K562 (cell line): ENCODE results near the gene SLC35F2. TPM values are rescaled to one million over a fixed set of nuclear protein-coding genes. Genes with fewer than 3 reads are reported as not detected.

Experiments
- E2F6 ChIP-seq, 2 experiments: IDR thresholded peaks; 2 replicates each; pipeline ENCODE4 v1.6.1; 2011; ENCODE audit warnings: borderline replicate concordance in 1 of 2, control low read depth in 1 of 2, low read depth in 1 of 2, low read length in 1 of 2, mild to moderate bottlenecking in 1 of 2, mixed read lengths in 1 of 2, moderate library complexity in 1 of 2; ENCODE audit not compliant: insufficient read depth in 1 of 2, insufficient read length in 1 of 2, poor library complexity in 1 of 2, severe bottlenecking in 1 of 2; ENCODE audit errors: extremely low read depth in 1 of 2
- FOXK1 ChIP-seq: sonication (generic); formaldehyde crosslinking; IDR thresholded peaks from 2 replicates; pipeline ENCODE4 v1.8.0; 2022; ENCODE audit warnings: missing genetic modification reagents, mild to moderate bottlenecking, borderline replicate concordance
- PTRF ChIP-seq: fragments of 450-650 bp; IDR thresholded peaks from 2 replicates; pipeline ENCODE4 v1.6.1; 2016; ENCODE audit warnings: mild to moderate bottlenecking, missing genetic modification characterization, missing compliant biosample characterization
- TAF7 ChIP-seq: fragments of 450-650 bp; IDR thresholded peaks from 2 replicates; pipeline ENCODE4 v1.6.1; 2016; ENCODE audit warnings: missing genetic modification characterization, missing compliant biosample characterization
- ZNF253 ChIP-seq: fragments of 250-450 bp; sonication (Bioruptor Pico); conservative IDR thresholded peaks from 2 replicates; pipeline ENCODE4 v1.6.1; 2021; ENCODE audit warnings: mild to moderate bottlenecking
- ZNF318 ChIP-seq, 2 experiments: fragments of 450-650 bp; IDR thresholded peaks; 2 replicates each; pipeline ENCODE4 v1.6.1; 2016; ENCODE audit warnings: mild to moderate bottlenecking in 2 of 2, borderline replicate concordance in 1 of 2, low read depth in 1 of 2, moderate library complexity in 1 of 2
- polyA plus RNA-seq, 8 experiments: library from polyadenylated mRNA; depleted of rRNA in 4 of 8; stranded (reverse) in 5 of 8; unstranded in 3 of 8; fragments of >200 nt; fragmentation: Nextera tagmentation in 2 of 8; fragmentation: Illumina TruSeq in 1 of 8; extraction: Ambion mirVana in 2 of 8; extraction: Trizol in 1 of 8; gene quantifications; 2 replicates each; pipeline versions ENCODE4 v1.2.1 to v1.2.3, GENCODE V29; 2011 to 2014; ENCODE audit warnings: inconsistent platforms in 1 of 8, missing spikeins in 1 of 8
- total RNA-seq, 7 experiments: library from RNA; depleted of rRNA in 6 of 7; stranded (reverse); fragments of >200 nt in 6 of 7; fragmentation: Illumina TruSeq in 2 of 7; extraction: Trizol in 2 of 7; gene quantifications; 2 replicates each; pipeline versions ENCODE4 v1.2.1 to v1.2.3, GENCODE V29; 2011 to 2021; ENCODE audit warnings: low replicate concordance in 1 of 7

Gene SLC35F2
- total and polyA plus RNA-seq, 9 of the 15 experiments (the other 6 are each of a cell fraction or from before 2014, with no cell fraction given) = 28.6 to 63.9 (median 53.4) TPM

GRCh38 chr11:107853070-107853469 is 5.5 kb downstream of the SLC35F2 start (continued):
- TF ChIP-seq ZNF318 (IDR thresholded peaks at IDR 0.05; ENCODE audit: borderline replicate concordance in 1 of 2, low read depth in 1 of 2) (no peak), E2F6 (IDR thresholded peaks at IDR 0.05; ENCODE audit: borderline replicate concordance in 1 of 2, extremely low read depth in 1 of 2, insufficient read depth in 1 of 2, insufficient read length in 1 of 2, low read depth in 1 of 2, low read length in 1 of 2, poor library complexity in 1 of 2, severe bottlenecking in 1 of 2) (no peak), ZNF253 (no peak), PTRF (no peak), TAF7 (tag) (no peak), FOXK1 (CRISPR knock-in tag) (no peak)
